Esophagus muscularis mucosa (tissue), 4 donors: ENCODE data around the gene MALAT1. TPM values are rescaled to one million over a fixed set of nuclear protein-coding genes. Genes with fewer than 3 reads are reported as not detected.

Experiments used
- DNase-seq: peaks from one replicate; pipeline ENCODE4 v3.0.0-alpha.2; 2017; ENCODE audit errors: extremely low spot score
- H3K27ac ChIP-seq, 4 donors: fragments of 200-600 bp; sonication (generic); replicated peaks in 1 of 4; 1 replicate in 3 of 4; 2 replicates in 1 of 4; pipeline ENCODE4 v1.5.1; 2016 to 2019; ENCODE audit warnings: mild to moderate bottlenecking in 1 of 4
- H3K27me3 ChIP-seq, 4 donors: fragments of 200-600 bp; sonication (generic); one replicate each; pipeline versions ENCODE4 v1.5.1 to v1.6.0; 2016 to 2019
- H3K36me3 ChIP-seq, 4 donors: fragments of 200-600 bp; sonication (generic); one replicate each; pipeline ENCODE4 v1.5.1; 2016 to 2019
- H3K4me1 ChIP-seq, 4 donors: fragments of 200-600 bp; sonication (generic); one replicate each; pipeline ENCODE4 v1.5.1; 2016 to 2019
- H3K4me3 ChIP-seq, 4 donors: fragments of 200-600 bp; sonication (generic); 1 replicate in 2 of 4; 2 replicates in 2 of 4; pipeline ENCODE4 v1.5.1; 2016 to 2019; ENCODE audit warnings: mild to moderate bottlenecking in 4 of 4, moderate library complexity in 1 of 4
- H3K9me3 ChIP-seq, 4 donors: fragments of 200-600 bp; sonication (generic); 1 replicate in 3 of 4; 2 replicates in 1 of 4; pipeline ENCODE4 v1.5.1; 2016 to 2019
- EP300 ChIP-seq: sonication (generic); formaldehyde crosslinking; IDR thresholded peaks from one replicate; pipeline ENCODE4 v1.6.1; 2017; ENCODE audit warnings: antibody characterized with exemption
- POLR2A ChIP-seq: fragments of 450-650 bp; IDR thresholded peaks from one replicate; pipeline ENCODE4 v1.6.1; 2017; ENCODE audit warnings: antibody characterized with exemption, moderate library complexity, mild to moderate bottlenecking, low read depth
- POLR2AphosphoS5 ChIP-seq, 2 donors: sonication (generic); formaldehyde crosslinking; IDR thresholded peaks; one replicate each; pipeline ENCODE4 v1.6.1; 2017; ENCODE audit warnings: antibody characterized with exemption in 2 of 2
- WGBS: methylation state at CpG from one replicate; pipeline ENCODE4 v1.1.5; 2018; 5-methylcytosine and 5-hydroxymethylcytosine counted together
- intact Hi-C: fragments of 100-400 bp; cut with DNase I; formaldehyde crosslinking; loops from one replicate; pipeline ENCODE4 v1.15.1; 2023
- total RNA-seq, 4 donors: library from RNA; depleted of rRNA; stranded (reverse); fragments of >200 nt; gene quantifications; one replicate each; pipeline versions ENCODE4 v1.1.0 to v1.2.1, GENCODE V29; 2016
- TF ChIP-seq, protein P1 (sequence below), 3 experiments: fragments of 200-600 bp in 2 of 3; fragments of 450-650 bp in 1 of 3; sonication (generic) in 2 of 3; IDR thresholded peaks; one replicate each; pipeline ENCODE4 v1.5.1; 2017 to 2019; ENCODE audit warnings: antibody characterized with exemption in 3 of 3, mild to moderate bottlenecking in 2 of 3, moderate library complexity in 1 of 3

MALAT1 gene
- total RNA-seq, 4 donors from 2014 or later = 2,724 to 15,405 (median 5,373) TPM

DNA sequence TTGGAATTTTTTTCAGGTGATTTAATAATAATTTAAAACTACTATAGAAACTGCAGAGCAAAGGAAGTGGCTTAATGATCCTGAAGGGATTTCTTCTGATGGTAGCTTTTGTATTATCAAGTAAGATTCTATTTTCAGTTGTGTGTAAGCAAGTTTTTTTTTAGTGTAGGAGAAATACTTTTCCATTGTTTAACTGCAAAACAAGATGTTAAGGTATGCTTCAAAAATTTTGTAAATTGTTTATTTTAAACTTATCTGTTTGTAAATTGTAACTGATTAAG is 3.4 kb downstream of the MALAT1 start:
- peak overlapping the region; percentile 72 to 82 (median 76) for H3K4me3 ChIP-seq
- no peak for TF ChIP-seq POLR2AphosphoS5 (IDR thresholded peaks at IDR 0.05)
- TF ChIP-seq POLR2A = no peak
- TF ChIP-seq EP300 = no peak
- TF ChIP-seq, protein P1, sequence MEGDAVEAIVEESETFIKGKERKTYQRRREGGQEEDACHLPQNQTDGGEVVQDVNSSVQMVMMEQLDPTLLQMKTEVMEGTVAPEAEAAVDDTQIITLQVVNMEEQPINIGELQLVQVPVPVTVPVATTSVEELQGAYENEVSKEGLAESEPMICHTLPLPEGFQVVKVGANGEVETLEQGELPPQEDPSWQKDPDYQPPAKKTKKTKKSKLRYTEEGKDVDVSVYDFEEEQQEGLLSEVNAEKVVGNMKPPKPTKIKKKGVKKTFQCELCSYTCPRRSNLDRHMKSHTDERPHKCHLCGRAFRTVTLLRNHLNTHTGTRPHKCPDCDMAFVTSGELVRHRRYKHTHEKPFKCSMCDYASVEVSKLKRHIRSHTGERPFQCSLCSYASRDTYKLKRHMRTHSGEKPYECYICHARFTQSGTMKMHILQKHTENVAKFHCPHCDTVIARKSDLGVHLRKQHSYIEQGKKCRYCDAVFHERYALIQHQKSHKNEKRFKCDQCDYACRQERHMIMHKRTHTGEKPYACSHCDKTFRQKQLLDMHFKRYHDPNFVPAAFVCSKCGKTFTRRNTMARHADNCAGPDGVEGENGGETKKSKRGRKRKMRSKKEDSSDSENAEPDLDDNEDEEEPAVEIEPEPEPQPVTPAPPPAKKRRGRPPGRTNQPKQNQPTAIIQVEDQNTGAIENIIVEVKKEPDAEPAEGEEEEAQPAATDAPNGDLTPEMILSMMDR (IDR thresholded peaks at IDR 0.05) = no peak
- intact Hi-C loops = no loop called here
- H3K27me3 ChIP-seq = no peaks in the 10 kb centered on the region
- H3K27ac ChIP-seq = peak overlapping the region; percentile 95 to 99 (median 98)
- no peak for DNase-seq
- peaks cover 36 to 70% (median 58%) of the 10 kb centered on the region in 4 donors for H3K36me3 ChIP-seq
- H3K9me3 ChIP-seq = no peaks in the 10 kb centered on the region
- peaks cover 22 to 33% (median 31%) of the 10 kb centered on the region in 4 donors for H3K4me1 ChIP-seq

- Histone ChIP-seq H3K36me3 (peaks cover 36 to 70% (median 58%) of the 10 kb centered on the region in 4 donors), H3K9me3 (no peaks in the 10 kb centered on the region), H3K4me1 (peaks cover 26 to 38% (median 36%) of the 10 kb centered on the region in 4 donors), H3K27me3 (no peaks in the 10 kb centered on the region), H3K27ac (peak overlapping the region; percentile 95 to 99 (median 98)), H3K4me3 (peak overlapping the region; percentile 72 to 82 (median 76))
- under 1% methylated on average over 6 of the region's 6 CpGs for WGBS
- intact Hi-C loops = no loop called here
- TF ChIP-seq, protein P1 (IDR thresholded peaks at IDR 0.05) = no peak
- TF ChIP-seq POLR2A (peak; percentile 78), EP300 (no peak), POLR2AphosphoS5 (IDR thresholded peaks at IDR 0.05) (peak in 1 of 2 donors; percentile 90)
- DNase-seq = no peak
These were observed 3.9 kb downstream of the MALAT1 start for GRCh38 chr11:65502555-65503367.

DNA sequence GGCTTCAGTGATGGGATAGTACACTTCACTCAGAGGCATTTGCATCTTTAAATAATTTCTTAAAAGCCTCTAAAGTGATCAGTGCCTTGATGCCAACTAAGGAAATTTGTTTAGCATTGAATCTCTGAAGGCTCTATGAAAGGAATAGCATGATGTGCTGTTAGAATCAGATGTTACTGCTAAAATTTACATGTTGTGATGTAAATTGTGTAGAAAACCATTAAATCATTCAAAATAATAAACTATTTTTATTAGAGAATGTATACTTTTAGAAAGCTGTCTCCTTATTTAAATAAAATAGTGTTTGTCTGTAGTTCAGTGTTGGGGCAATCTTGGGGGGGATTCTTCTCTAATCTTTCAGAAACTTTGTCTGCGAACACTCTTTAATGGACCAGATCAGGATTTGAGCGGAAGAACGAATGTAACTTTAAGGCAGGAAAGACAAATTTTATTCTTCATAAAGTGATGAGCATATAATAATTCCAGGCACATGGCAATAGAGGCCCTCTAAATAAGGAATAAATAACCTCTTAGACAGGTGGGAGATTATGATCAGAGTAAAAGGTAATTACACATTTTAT is 4.6 kb downstream of the MALAT1 start:
- H3K9me3 ChIP-seq = no peaks in the 10 kb centered on the region
- DNase-seq = no peak
- intact Hi-C loops = no loop called here
- peak overlapping the region; percentile 95 to 99 (median 98) for H3K27ac ChIP-seq
- peaks cover 27 to 44% (median 38%) of the 10 kb centered on the region in 4 donors for H3K4me1 ChIP-seq
- TF ChIP-seq POLR2A (peak; percentile 75), POLR2AphosphoS5 (IDR thresholded peaks at IDR 0.05) (no peak)
- TF ChIP-seq, protein P1 (IDR thresholded peaks at IDR 0.05) = no peak
- H3K27me3 ChIP-seq = no peaks in the 10 kb centered on the region
- peak overlapping the region; percentile 72 to 82 (median 76) for H3K4me3 ChIP-seq
- WGBS = 0% methylated on average over 3 of the region's 3 CpGs
- peaks cover 36 to 70% (median 58%) of the 10 kb centered on the region in 4 donors for H3K36me3 ChIP-seq

DNA sequence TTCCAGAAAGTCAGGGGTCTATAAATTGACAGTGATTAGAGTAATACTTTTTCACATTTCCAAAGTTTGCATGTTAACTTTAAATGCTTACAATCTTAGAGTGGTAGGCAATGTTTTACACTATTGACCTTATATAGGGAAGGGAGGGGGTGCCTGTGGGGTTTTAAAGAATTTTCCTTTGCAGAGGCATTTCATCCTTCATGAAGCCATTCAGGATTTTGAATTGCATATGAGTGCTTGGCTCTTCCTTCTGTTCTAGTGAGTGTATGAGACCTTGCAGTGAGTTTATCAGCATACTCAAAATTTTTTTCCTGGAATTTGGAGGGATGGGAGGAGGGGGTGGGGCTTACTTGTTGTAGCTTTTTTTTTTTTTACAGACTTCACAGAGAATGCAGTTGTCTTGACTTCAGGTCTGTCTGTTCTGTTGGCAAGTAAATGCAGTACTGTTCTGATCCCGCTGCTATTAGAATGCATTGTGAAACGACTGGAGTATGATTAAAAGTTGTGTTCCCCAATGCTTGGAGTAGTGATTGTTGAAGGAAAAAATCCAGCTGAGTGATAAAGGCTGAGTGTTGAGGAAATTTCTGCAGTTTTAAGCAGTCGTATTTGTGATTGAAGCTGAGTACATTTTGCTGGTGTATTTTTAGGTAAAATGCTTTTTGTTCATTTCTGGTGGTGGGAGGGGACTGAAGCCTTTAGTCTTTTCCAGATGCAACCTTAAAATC is 5.3 kb downstream of the MALAT1 start:
- H3K27me3 ChIP-seq = no peaks in the 10 kb centered on the region
- intact Hi-C loops = no loop called here
- peak overlapping the region; percentile 72 to 82 (median 76) for H3K4me3 ChIP-seq
- H3K9me3 ChIP-seq = no peaks in the 10 kb centered on the region
- peak overlapping the region; percentile 95 to 99 (median 98) for H3K27ac ChIP-seq
- WGBS = 0% methylated on average over 3 of the region's 3 CpGs
- peaks cover 27 to 51% (median 44%) of the 10 kb centered on the region in 4 donors for H3K4me1 ChIP-seq
- DNase-seq = no peak
- H3K36me3 ChIP-seq = peaks cover 36 to 70% (median 58%) of the 10 kb centered on the region in 4 donors
- TF ChIP-seq POLR2AphosphoS5 (IDR thresholded peaks at IDR 0.05) = peak in 1 of 2 donors; percentile 55
- TF ChIP-seq POLR2A = no peak
- TF ChIP-seq, protein P1 (IDR thresholded peaks at IDR 0.05) = no peak
